NCI-H2227 (cell line): ENCODE results near the gene BOC.
A peak's percentile ranks its signal among the peaks of the same experiment; 100 is the strongest.

ENCODE experiments used
- DNase-seq: peaks from one replicate; lab custom pipeline; 2025; ENCODE audit not compliant: unreplicated experiment; lab: John Stamatoyannopoulos, UW

The BOC gene

GRCh38 chr3:113283306-113283705, 71.9 kb downstream of the BOC start:
- no peak for DNase-seq

- DNase-seq, result no peak
These were observed 73.2 kb downstream of the BOC start for GRCh38 chr3:113284453-113285050.

DNA sequence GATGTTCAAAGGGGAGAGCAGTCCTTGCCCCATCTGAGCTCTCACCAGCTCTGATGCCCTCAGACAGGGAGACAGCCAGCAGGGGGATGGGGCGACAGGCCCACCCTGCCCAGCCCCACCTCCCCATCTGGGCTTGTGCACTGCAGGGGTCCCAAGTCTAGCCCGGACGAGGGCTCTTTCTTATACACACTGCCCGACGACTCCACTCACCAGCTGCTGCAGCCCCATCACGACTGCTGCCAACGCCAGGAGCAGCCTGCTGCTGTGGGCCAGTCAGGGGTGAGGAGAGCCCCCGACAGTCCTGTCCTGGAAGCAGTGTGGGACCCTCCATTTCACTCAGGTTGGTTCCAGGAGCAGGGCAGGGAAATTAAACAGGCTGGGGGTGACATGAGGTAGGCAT, 73.9 kb downstream of the BOC start:
- DNase-seq, result no peak

- no peak for DNase-seq
These were observed 74.4 kb downstream of the BOC start for GRCh38 chr3:113285741-113286140.

DNA sequence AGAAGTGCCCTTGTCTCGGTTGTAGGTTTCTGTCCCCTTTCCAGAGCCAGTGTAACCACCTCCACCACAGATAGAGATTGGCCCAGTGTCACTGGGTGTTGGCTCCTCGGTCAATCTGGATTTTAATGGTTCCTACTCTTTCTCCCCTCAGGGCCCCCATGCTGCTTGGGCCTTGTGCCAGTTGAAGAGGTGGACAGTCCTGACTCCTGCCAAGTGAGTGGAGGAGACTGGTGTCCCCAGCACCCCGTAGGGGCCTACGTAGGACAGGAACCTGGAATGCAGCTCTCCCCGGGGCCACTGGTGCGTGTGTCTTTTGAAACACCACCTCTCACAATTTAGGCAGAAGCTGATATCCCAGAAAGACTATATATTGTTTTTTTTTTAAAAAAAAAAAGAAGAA, 75.2 kb downstream of the BOC start:
- no peak for DNase-seq

- DNase-seq, result no peak
These were observed 75.9 kb downstream of the BOC start for GRCh38 chr3:113287111-113287802.

DNA sequence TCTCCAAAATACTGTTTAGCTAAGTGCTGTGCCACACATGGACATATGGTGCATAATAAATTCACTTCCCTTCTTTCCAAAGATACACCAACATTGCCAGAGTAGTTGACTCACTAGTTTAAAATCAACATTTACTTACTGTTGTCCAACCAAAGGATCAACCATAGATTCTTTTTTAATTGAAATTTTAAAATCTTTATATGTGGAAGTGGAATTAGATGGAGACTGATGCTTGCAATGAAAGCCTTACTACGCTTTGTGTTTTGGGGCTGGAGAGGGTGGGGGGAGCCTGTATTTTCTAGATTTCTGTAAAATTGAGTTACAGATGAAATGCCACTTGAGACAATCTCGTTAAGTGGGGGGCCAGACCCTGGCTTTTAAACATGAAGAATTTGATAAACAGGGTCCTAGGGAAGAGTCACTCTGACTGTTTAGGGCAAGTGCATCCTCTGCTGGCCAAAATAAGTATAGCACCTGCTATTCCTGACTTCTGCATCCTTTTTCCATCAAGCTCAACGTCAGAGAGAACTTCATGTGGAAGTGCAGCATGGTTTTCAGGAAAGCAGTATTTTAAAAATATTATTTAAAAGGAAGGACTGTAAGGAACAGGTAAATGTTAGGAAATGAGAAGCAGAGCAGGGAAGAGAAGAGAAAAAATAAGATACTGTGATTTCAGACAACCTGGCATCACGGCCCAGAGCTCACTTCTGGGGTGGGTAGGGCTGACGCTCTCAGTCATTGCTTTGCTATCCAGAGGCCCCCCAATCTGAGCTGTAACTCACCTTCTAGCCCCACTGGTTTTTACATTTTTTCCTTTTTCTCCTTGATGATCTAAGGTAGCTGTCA, 76.7 kb downstream of the BOC start:
- peak; percentile 68 for DNase-seq

GRCh38 chr3:113288881-113289280, 77.5 kb downstream of the BOC start:
- DNase-seq, result no peak

GRCh38 chr3:113291572-113291971, 80.2 kb downstream of the BOC start:
- DNase-seq, result no peak

GRCh38 chr3:113292933-113293332, 81.6 kb downstream of the BOC start:
- DNase-seq, result no peak

GRCh38 chr3:113293348-113293747, 82.0 kb downstream of the BOC start:
- DNase-seq, result no peak

DNA sequence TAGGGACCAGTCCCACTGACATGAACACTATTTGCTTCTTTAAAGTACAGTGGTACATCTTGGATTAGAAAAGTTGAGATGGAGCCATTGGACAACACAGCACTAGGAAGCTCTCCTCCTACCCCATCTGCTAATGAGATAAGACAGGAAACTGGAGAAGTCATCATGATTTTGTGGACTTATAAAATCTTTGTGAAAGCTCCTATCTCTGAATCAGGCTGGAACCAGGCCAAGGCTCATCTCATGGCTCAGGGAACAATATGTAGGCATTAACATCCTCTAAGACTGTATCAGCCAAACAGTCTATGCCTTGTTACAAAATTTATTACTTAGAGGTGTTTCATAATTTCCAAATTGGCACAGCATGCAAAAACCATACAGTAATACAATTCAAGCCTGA, 84.1 kb downstream of the BOC start:
- no peak for DNase-seq

GRCh38 chr3:113297287-113297686, 85.9 kb downstream of the BOC start:
- no peak for DNase-seq

GRCh38 chr3:113297841-113298240, 86.5 kb downstream of the BOC start:
- no peak for DNase-seq

DNA sequence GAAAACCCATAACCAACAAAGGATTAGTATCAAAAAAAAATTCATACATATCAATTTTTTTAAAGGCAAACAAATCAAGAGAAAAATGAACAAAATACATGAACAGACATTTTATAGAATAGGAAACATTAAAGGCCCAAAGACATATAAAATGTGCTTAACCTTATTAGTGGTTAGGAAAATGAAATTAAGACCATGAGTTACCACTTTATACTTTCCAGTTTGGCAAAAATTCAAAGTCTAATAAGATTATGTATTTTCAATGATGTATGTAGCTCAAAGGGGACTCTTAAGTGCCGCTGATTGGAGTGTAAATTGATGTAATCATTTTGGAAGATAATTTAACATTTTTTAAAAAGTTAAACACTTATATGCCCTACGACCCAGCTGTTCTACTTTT, 89.2 kb downstream of the BOC start:
- no peak for DNase-seq

DNA sequence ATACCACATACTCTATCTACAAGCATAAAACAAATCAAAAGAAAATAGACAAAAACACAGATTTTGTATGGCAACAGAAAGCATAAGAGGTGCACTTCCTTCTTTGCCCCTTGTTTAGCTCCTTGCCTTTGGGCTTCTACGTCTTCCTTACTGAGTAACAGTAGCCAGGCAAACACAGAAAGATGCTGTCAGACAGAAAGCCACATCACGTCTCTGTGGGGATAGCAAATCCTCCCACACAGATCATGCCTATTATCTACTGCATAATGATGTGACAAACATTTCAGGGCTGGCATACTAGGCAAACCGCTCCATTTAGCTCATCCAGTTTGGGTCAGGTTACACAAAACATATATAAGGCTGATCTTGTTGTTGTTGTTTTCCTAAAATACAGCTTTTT, 92.7 kb downstream of the BOC start:
- DNase-seq, result no peak

- peak; percentile 11 for DNase-seq
These were observed 93.6 kb downstream of the BOC start for GRCh38 chr3:113304856-113305540.

- no peak for DNase-seq
These were observed 99.6 kb downstream of the BOC start for GRCh38 chr3:113310960-113311359.

- no peak for DNase-seq
These were observed 101.1 kb downstream of the BOC start for GRCh38 chr3:113312416-113312815.

GRCh38 chr3:113314923-113315322, 103.6 kb downstream of the BOC start:
- no peak for DNase-seq

- no peak for DNase-seq
These were observed 118.4 kb downstream of the BOC start for GRCh38 chr3:113329757-113330156.

DNA sequence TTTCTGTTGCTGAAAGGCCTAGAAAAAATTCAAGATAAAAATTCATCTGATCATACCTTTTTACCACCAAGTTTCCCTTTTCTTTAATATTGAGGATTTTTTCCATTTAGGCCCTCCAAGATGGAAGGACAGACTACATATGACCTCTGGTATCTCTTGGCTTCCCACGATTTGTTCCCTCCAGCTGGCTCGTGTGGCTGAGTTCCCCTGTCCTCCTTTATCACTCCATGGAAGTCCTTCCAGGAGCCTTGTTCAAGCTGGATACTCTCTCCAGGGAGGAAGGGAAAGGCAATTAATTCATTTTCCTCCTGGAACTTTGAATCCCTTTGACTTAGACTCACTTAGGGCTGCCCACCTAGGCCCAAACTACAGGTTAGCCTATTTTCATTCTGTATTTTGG, 119.4 kb downstream of the BOC start:
- DNase-seq, result no peak
